Activated T-cell treated with anti-CD3 and anti-CD28 coated beads, Interleukin-2, amount 50 U/mL, for 1 hour (primary cell): Measurements from ENCODE around the gene PAGR1.
"Not testable (repeated sequence)": the region's sequence is repeated elsewhere in the genome, so short reads cannot be mapped to it uniquely, and the experiment has no call there.

Experiments
- DNase-seq: peaks from one replicate; pipeline ENCODE4 v3.0.0-alpha.2; 2020

PAGR1 gene

GRCh38 chr16:29793153-29793552 is 22.8 kb upstream of the PAGR1 start:
- DNase-seq: not testable (repeated sequence)

GRCh38 chr16:29794231-29794710 is 21.7 kb upstream of the PAGR1 start:
- no peak for DNase-seq

- DNase-seq: no peak
These were observed 13.5 kb upstream of the PAGR1 start for GRCh38 chr16:29802416-29802935.

DNA sequence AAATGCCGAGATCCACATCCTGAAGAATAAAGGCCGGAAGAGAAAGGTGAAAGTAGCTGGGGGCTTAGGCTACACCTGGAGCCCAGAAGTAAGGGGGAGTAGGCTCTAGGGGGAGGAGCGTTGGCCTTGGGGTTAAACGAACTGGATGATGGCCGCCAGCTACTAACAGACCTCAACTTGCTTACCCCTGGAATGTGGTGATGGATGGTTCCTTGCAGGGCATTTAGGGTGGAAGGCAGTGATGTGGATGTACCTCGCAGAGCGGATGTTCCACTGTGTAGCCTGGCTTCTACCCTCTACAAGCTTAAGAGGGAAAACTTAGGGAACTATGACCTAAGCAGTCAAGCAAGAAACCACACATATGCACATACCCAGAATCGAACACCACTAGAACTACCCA is 11.9 kb upstream of the PAGR1 start:
- DNase-seq: no peak

- no peak for DNase-seq
These were observed 11.3 kb upstream of the PAGR1 start for GRCh38 chr16:29804455-29805231.

GRCh38 chr16:29805232-29806098 is 10.5 kb upstream of the PAGR1 start:
- DNase-seq: peak; percentile 97

DNA sequence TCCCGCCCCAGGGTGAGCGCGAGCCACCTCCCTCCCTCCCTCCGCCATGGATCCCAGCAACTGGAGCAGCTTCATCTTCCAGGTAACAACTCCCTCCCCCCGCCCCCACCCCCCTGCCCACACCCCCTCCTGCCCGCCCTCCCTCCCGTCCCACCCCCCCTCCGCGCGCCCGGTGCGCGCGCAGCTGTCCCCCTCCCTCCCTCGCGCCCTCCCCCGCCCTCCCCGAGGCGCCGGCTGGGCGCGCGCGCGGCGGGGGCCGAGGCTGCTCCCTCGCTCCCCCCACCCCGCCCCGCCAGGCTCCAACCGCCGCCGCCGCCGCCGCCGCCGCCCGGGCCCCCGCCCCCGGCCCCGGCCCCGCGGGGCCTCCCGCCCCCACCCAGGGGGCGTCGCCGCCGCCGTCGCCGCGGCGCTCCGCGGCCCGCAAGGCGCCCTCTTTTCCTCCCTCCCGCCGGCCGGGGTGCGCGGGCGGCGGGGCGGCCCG is 9.8 kb upstream of the PAGR1 start, which contains the start of gene MAZ:
Gene MAZ, plus strand, starts transcription at position 431 of the 481 bp plus-strand sequence. CDS start 173 bp downstream, outside the sequence.
- no peak for DNase-seq

- DNase-seq: peak; percentile 66
These were observed 9.1 kb upstream of the PAGR1 start for GRCh38 chr16:29806641-29807425.

- peak; percentile 88 for DNase-seq
These were observed 8.3 kb upstream of the PAGR1 start for GRCh38 chr16:29807426-29808218.

DNA sequence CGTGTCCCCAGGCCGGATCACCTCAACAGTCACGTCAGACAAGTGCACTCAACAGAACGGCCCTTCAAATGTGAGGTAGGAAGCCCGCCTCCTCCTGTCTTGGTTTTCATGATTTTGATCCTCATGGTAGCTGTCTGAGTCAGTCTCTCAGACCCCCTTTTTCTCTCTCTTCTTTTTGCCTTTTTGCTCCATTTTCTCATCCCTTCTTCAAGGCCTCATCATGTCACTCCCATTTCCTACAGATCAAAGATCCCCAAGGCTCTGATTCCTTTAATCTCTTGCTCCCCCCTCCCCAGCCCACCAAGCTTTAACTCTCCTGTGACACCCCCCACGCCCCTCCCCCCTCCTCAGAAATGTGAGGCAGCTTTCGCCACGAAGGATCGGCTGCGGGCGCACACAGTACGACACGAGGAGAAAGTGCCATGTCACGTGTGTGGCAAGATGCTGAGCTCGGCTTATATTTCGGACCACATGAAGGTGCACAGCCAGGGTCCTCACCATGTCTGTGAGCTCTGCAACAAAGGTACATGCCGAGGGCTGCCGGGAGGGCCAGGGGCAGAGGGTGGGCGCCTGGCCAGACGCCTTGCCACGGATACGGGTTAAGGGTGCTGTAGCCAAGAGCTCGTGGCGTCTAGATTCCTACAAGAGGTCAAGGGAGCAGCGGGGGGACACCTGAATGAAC is 7.6 kb upstream of the PAGR1 start:
- no peak for DNase-seq

GRCh38 chr16:29809031-29809747 is 6.8 kb upstream of the PAGR1 start:
- DNase-seq: no peak

DNA sequence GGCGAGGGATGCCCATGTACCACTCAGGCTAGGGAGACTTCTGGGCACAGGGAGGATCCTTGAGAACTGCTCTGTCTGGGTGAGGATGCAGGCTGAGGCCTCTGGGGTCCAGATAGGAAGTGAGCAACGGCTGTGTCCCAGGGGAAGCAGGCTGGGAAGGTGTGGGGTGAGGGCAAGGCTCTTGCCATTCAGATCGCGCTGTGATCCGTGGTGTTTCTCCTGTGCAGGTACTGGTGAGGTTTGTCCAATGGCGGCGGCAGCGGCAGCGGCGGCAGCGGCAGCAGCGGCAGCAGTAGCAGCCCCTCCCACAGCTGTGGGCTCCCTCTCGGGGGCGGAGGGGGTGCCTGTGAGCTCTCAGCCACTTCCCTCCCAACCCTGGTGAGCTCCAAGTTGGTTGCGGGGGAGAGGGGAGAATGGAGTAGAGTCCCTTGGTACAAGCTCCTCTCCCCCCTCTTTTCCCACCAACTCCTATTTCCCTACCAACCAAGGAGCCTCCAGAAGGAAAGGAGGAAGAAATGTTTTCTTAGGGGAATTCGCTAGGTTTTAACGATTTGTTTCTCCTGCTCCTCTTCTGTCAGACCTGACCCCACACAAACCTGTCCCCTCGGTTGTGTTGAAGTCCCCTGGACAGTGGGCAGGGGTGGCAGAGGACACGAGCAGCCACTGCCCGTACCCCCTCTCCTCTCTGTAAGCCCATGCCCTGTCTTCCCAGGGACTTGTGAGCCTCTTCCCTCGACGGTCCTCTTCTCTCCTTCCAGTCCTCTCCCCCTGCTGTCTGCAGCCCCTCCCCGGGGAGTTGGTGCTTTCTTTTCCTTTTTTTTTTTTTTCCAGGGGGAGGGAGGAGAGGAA is 5.9 kb upstream of the PAGR1 start:
- peak; percentile 59 for DNase-seq

DNA sequence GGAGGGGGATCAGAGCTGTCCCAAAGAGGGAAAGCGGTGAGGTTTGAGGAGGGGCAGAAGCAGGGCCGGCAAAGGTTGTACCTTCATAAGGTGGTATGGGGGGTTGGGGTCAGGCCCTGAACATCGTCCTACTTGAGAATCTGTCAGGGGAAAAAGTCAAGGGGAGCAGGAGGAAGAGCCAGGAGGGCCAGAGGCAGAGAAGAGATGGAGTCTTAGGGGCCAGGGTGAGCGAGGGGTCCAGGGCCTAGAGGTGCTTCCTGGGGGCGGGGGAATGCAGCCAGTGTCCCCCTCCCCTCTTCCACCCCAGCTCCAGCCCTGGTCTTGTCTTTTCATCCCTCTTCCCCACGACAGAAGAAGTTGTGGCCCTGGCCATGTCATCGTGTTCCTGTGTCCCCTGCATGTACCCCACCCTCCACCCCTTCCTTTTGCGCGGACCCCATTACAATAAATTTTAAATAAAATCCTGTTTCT is 5.2 kb upstream of the PAGR1 start:
- DNase-seq: no peak

DNA sequence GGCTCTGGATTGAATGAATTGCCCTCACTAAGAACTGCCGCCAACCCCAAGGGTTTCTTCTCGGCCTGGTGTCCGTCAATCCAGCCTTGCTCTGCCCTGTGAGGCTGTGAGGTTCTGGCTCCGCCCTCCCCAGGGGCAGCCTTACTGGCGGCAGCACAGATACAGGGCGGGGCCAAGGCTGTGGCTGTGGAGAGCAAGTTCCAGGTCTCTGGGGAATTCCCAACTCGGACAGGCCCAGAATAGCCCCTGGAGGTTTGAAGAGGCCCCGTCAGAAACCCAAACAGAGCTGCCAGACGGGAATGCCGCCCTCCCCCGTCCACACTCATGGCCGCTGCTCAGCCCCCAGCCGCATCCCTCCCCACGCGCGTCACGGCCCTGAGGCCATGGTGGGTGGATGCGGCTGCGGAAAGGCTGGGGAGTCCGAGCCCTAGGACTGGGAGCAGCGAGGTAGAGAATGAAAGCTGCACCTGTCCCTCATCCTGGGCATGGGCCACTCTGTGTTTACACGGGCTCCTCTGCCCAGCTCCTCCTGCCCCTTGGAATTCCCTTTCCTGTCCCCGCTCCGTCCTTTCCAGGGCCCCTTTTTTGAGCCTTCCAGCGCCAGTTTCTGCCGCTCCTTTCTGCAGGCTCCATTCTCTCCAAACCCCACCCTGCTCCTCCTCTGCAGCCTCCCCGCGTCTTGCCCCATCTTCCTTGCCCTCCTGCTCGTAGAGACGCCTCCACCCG is 4.6 kb upstream of the PAGR1 start:
- peak; percentile 71 for DNase-seq

- peak; percentile 55 for DNase-seq
These were observed 3.9 kb upstream of the PAGR1 start, which contains the start of gene PRRT2 for GRCh38 chr16:29811896-29812665. PRRT2 (plus strand) TSS chr16:29812193; CDS start chr16:29813055, 862 bp downstream.

- DNase-seq: no peak
These were observed 3.0 kb upstream of the PAGR1 start for GRCh38 chr16:29812754-29813643.
